GM12878 (cell line): ENCODE results near the gene ATP7B. TPM values are rescaled to one million over a fixed set of nuclear protein-coding genes. Genes with fewer than 3 reads are reported as not detected.

ENCODE experiments used
- ATAC-seq: fragments of 200-7000 bp; cut with Tn5 transposase; 3 replicates; pipeline ENCODE4 v1.9.1; 2020; ENCODE audit warnings: mild to moderate bottlenecking, moderate library complexity
- BruUV-seq: library from RNA; stranded (reverse); fragments of 400-500 nt; replicated peaks from 2 replicates; lab custom pipeline; 2021; lab: Mats Ljungman, UMichigan
- CTCF ChIA-PET: fragments of 300-600 bp; sonication (Branson Sonifier 250); formaldehyde crosslinking; extraction: SDS; loops from one replicate; lab custom pipeline; 2021; ENCODE audit warnings: inconsistent platforms; lab: Yijun Ruan, JAX
- POLR2A ChIA-PET: fragments of 350-600 bp; formaldehyde crosslinking; extraction: SDS; loops from one replicate; lab custom pipeline; 2021; ENCODE audit warnings: inconsistent platforms; lab: Charles Lee
- RAD21 ChIA-PET: fragments of 300-600 bp; sonication (Branson Sonifier 250); formaldehyde crosslinking; loops from one replicate; lab custom pipeline; 2023; ENCODE audit warnings: antibody characterized with exemption; ENCODE audit not compliant: unreplicated experiment; lab: Charles Lee
- SMC1A ChIA-PET: fragments of 300-600 bp; sonication (Branson Sonifier 250); formaldehyde crosslinking; loops from one replicate; lab custom pipeline; 2023; ENCODE audit not compliant: unreplicated experiment, uncharacterized antibody; lab: Charles Lee
- DNase-seq: peaks from one replicate; pipeline ENCODE4 v3.0.0-alpha.2; 2011; ENCODE audit warnings: low read depth, low spot score
- FAIRE-seq: peaks from 3 replicates; lab custom pipeline; 2011; peaks lifted over from hg19 to GRCh38; lab: Jason Lieb, UNC
- H2AFZ ChIP-seq: 2 replicates; pipeline ENCODE4 v1.6.0; 2011; ENCODE audit warnings: low read depth, low read length, control low read depth; ENCODE audit not compliant: control insufficient read depth
- H3K27ac ChIP-seq: 2 replicates; pipeline ENCODE4 v1.5.1; 2011; ENCODE audit warnings: control low read depth; ENCODE audit not compliant: control insufficient read depth, insufficient read depth
- H3K27me3 ChIP-seq, 2 experiments: replicated peaks in 1 of 2; 2 replicates each; pipeline versions ENCODE4 v1.6.0 to v1.6.1; 2011; ENCODE audit warnings: low read length in 1 of 2; ENCODE audit not compliant: control insufficient read depth in 2 of 2, insufficient read depth in 2 of 2
- H3K36me3 ChIP-seq, 2 experiments: 2 replicates each; pipeline ENCODE4 v1.5.1; 2011; ENCODE audit warnings: low read length in 1 of 2; ENCODE audit not compliant: control insufficient read depth in 2 of 2, insufficient read depth in 2 of 2
- H3K4me1 ChIP-seq: 2 replicates; pipeline ENCODE4 v1.6.1; 2011; ENCODE audit warnings: mild to moderate bottlenecking, low read length, moderate library complexity, mixed read lengths; ENCODE audit not compliant: control insufficient read depth, insufficient read depth
- H3K4me2 ChIP-seq: 2 replicates; pipeline ENCODE4 v1.6.0; 2011; ENCODE audit warnings: control low read depth; ENCODE audit not compliant: control insufficient read depth, insufficient read depth
- H3K4me3 ChIP-seq: fragments of 200-600 bp; sonication (generic); 2 replicates; pipeline ENCODE4 v1.5.1; 2016
- H3K79me2 ChIP-seq: 2 replicates; pipeline ENCODE4 v1.6.0; 2011; ENCODE audit warnings: low read length; ENCODE audit not compliant: control insufficient read depth, insufficient read depth
- H3K9ac ChIP-seq: 2 replicates; pipeline ENCODE4 v1.8.0; 2011; ENCODE audit warnings: low read length, control low read depth, mixed read lengths; ENCODE audit not compliant: control insufficient read depth, insufficient read depth
- H3K9me3 ChIP-seq: replicated peaks from 3 replicates; pipeline ENCODE4 v1.5.1; 2011; ENCODE audit warnings: mild to moderate bottlenecking, low read length; ENCODE audit not compliant: control insufficient read depth, insufficient read depth
- H4K20me1 ChIP-seq: 2 replicates; pipeline ENCODE4 v1.6.0; 2011; ENCODE audit not compliant: control insufficient read depth, insufficient read depth
- BACH1 ChIP-seq: fragments of 450-650 bp; IDR thresholded peaks from 2 replicates; pipeline ENCODE4 v1.6.1; 2017; ENCODE audit warnings: mild to moderate bottlenecking, borderline replicate concordance
- CBX5 ChIP-seq: sonication (generic); IDR thresholded peaks from 2 replicates; pipeline ENCODE4 v1.6.1; 2016; ENCODE audit warnings: low read depth, moderate library complexity, mild to moderate bottlenecking, inconsistent platforms
- EED ChIP-seq: sonication (generic); IDR thresholded peaks from 2 replicates; pipeline ENCODE4 v1.6.1; 2016; ENCODE audit warnings: antibody characterized with exemption, low read depth
- EZH2 ChIP-seq: IDR thresholded peaks from 2 replicates; pipeline ENCODE4 v1.6.1; 2012; ENCODE audit warnings: low read depth, mild to moderate bottlenecking, control low read depth, inconsistent platforms, low read length, borderline replicate concordance; ENCODE audit not compliant: control insufficient read depth
- RUNX3 ChIP-seq: IDR thresholded peaks from 2 replicates; pipeline ENCODE4 v1.6.1; 2012; ENCODE audit warnings: low read length, inconsistent platforms
- SREBF1 ChIP-seq: IDR thresholded peaks from 2 replicates; pipeline ENCODE4 v1.6.1; 2012; ENCODE audit warnings: mild to moderate bottlenecking, low read length
- SUZ12 ChIP-seq: fragments of 200-600 bp; sonication (generic); IDR thresholded peaks from one replicate; pipeline ENCODE4 v1.6.1; 2018; ENCODE audit warnings: antibody characterized with exemption, mild to moderate bottlenecking; ENCODE audit not compliant: unreplicated experiment
- TARDBP ChIP-seq: IDR thresholded peaks from 2 replicates; pipeline ENCODE4 v1.6.1; 2016; ENCODE audit warnings: borderline replicate concordance
- ZNF24 ChIP-seq: fragments of 450-650 bp; IDR thresholded peaks from 2 replicates; pipeline ENCODE4 v1.6.1; 2017; ENCODE audit warnings: antibody characterized with exemption, mild to moderate bottlenecking
- ZNF274 ChIP-seq: IDR thresholded peaks from one replicate; pipeline ENCODE4 v1.8.0; 2011; ENCODE audit not compliant: insufficient read length, insufficient read depth
- ZNF384 ChIP-seq: IDR thresholded peaks from 2 replicates; pipeline ENCODE4 v1.6.1; 2012; ENCODE audit warnings: low read depth, mild to moderate bottlenecking, low read length, improper control_type of control experiment, borderline replicate concordance
- WGBS: methylation state at CpG from one replicate; pipeline ENCODE4 v1.1.6; 2016; ENCODE audit warnings: low lambda C conversion rate; ENCODE audit not compliant: insufficient replicate concordance, insufficient coverage; ENCODE audit errors: missing lambda C conversion rate; 5-methylcytosine and 5-hydroxymethylcytosine counted together
- in situ Hi-C: fragments of 300-500 bp; cut with MboI; formaldehyde crosslinking; loops from 9 replicates; pipeline ENCODE4 v1.14.3; 2018; ENCODE audit warnings: mixed read lengths
- intact Hi-C: fragments of 100-400 bp; cut with micrococcal nuclease; formaldehyde crosslinking; loops from one replicate; pipeline ENCODE4 v1.14.2; 2022; ENCODE audit not compliant: unreplicated experiment
- polyA plus RNA-seq, 11 experiments: library from polyadenylated mRNA; depleted of rRNA in 4 of 11; unstranded in 6 of 11; stranded (reverse) in 5 of 11; fragments of >200 nt; fragmentation: Nextera tagmentation in 4 of 11; fragmentation: Illumina TruSeq in 1 of 11; extraction: Ambion mirVana in 4 of 11; extraction: Trizol in 1 of 11; gene quantifications; 1 replicate in 1 of 11; 2 replicates in 10 of 11; pipeline versions ENCODE4 v1.2.1 to v1.2.3, GENCODE V29; 2011 to 2016; ENCODE audit warnings: inconsistent platforms in 2 of 11, missing spikeins in 2 of 11, low read depth in 1 of 11
- total RNA-seq, 4 experiments: library from RNA; depleted of rRNA in 3 of 4; stranded (reverse); fragments of >200 nt in 3 of 4; fragmentation: Illumina TruSeq in 1 of 4; extraction: Trizol in 1 of 4; gene quantifications; 2 replicates each; pipeline versions ENCODE4 v1.2.1 to v1.2.3, GENCODE V29; 2013 to 2021
- TF ChIP-seq, protein P1 (sequence below): fragments of 450-650 bp; IDR thresholded peaks from 2 replicates; pipeline ENCODE4 v1.6.1; 2017; ENCODE audit warnings: mild to moderate bottlenecking, low read depth, inconsistent platforms; ENCODE audit not compliant: poor library complexity, severe bottlenecking
- TF ChIP-seq, protein P2 (sequence below): fragments of 450-650 bp; IDR thresholded peaks from 2 replicates; pipeline ENCODE4 v1.6.1; 2016; ENCODE audit warnings: mild to moderate bottlenecking
- TF ChIP-seq, protein P3 (sequence below): fragments of 150-350 bp; IDR thresholded peaks from 2 replicates; pipeline ENCODE4 v1.6.1; 2016; ENCODE audit warnings: low read depth, low read length
- TF ChIP-seq, protein P4 (sequence below): IDR thresholded peaks from 2 replicates; pipeline ENCODE4 v1.6.1; 2011; ENCODE audit warnings: mild to moderate bottlenecking, low read depth, low read length, moderate library complexity; ENCODE audit not compliant: insufficient replicate concordance

Gene ATP7B
- total and polyA plus RNA-seq, 10 of the 15 experiments (the other 5 are each of a cell fraction or from before 2014, with no cell fraction given), result under 0.01 to 1.1 (median 0.06) TPM; not detected in 2

DNA sequence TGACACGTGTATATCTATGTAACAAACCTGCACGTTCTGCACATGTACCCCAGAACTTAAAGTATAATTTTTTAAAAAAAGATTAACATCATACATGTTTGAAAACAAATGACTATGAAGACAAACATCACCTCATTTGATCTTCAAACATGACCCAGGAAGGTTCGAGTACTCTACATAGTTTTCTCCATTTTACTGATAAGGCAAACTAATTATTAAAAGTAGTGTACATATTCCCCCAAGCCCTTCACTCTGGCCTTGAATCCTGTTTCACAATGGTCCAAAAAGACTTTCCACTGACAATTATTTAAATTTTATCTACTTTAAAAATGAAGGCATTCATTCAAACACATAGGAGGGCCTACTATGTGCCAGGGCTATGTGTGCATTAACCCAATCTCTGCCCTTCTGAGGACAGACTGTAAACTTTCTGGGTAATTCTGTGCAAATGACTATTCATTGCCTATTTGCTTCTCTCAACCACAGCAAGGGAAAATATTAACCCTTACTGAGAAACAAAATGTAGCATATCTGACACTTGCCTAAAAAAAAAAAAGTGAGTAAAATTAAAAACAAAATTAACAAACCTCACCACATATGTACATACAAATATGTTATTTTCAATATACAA is 22.1 kb downstream of the ATP7B start:
- no peak overlapping the region for H2AFZ ChIP-seq
- no peak for TF ChIP-seq EED
- TF ChIP-seq, protein P1, sequence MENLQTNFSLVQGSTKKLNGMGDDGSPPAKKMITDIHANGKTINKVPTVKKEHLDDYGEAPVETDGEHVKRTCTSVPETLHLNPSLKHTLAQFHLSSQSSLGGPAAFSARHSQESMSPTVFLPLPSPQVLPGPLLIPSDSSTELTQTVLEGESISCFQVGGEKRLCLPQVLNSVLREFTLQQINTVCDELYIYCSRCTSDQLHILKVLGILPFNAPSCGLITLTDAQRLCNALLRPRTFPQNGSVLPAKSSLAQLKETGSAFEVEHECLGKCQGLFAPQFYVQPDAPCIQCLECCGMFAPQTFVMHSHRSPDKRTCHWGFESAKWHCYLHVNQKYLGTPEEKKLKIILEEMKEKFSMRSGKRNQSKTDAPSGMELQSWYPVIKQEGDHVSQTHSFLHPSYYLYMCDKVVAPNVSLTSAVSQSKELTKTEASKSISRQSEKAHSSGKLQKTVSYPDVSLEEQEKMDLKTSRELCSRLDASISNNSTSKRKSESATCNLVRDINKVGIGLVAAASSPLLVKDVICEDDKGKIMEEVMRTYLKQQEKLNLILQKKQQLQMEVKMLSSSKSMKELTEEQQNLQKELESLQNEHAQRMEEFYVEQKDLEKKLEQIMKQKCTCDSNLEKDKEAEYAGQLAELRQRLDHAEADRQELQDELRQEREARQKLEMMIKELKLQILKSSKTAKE, result no peak
- TF ChIP-seq ZNF384, result no peak
- no peak for TF ChIP-seq SREBF1
- no peak for TF ChIP-seq CBX5
- TF ChIP-seq SUZ12, result no peak
- no peak for TF ChIP-seq EZH2
- TF ChIP-seq ZNF274, result no peak
- TF ChIP-seq TARDBP, result no peak
- TF ChIP-seq, protein P2, sequence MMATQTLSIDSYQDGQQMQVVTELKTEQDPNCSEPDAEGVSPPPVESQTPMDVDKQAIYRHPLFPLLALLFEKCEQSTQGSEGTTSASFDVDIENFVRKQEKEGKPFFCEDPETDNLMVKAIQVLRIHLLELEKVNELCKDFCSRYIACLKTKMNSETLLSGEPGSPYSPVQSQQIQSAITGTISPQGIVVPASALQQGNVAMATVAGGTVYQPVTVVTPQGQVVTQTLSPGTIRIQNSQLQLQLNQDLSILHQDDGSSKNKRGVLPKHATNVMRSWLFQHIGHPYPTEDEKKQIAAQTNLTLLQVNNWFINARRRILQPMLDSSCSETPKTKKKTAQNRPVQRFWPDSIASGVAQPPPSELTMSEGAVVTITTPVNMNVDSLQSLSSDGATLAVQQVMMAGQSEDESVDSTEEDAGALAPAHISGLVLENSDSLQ, result no peak
- TF ChIP-seq BACH1, result no peak
- TF ChIP-seq, protein P3, sequence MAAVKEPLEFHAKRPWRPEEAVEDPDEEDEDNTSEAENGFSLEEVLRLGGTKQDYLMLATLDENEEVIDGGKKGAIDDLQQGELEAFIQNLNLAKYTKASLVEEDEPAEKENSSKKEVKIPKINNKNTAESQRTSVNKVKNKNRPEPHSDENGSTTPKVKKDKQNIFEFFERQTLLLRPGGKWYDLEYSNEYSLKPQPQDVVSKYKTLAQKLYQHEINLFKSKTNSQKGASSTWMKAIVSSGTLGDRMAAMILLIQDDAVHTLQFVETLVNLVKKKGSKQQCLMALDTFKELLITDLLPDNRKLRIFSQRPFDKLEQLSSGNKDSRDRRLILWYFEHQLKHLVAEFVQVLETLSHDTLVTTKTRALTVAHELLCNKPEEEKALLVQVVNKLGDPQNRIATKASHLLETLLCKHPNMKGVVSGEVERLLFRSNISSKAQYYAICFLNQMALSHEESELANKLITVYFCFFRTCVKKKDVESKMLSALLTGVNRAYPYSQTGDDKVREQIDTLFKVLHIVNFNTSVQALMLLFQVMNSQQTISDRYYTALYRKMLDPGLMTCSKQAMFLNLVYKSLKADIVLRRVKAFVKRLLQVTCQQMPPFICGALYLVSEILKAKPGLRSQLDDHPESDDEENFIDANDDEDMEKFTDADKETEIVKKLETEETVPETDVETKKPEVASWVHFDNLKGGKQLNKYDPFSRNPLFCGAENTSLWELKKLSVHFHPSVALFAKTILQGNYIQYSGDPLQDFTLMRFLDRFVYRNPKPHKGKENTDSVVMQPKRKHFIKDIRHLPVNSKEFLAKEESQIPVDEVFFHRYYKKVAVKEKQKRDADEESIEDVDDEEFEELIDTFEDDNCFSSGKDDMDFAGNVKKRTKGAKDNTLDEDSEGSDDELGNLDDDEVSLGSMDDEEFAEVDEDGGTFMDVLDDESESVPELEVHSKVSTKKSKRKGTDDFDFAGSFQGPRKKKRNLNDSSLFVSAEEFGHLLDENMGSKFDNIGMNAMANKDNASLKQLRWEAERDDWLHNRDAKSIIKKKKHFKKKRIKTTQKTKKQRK, result no peak
- TF ChIP-seq RUNX3, result no peak
- TF ChIP-seq, protein P4, sequence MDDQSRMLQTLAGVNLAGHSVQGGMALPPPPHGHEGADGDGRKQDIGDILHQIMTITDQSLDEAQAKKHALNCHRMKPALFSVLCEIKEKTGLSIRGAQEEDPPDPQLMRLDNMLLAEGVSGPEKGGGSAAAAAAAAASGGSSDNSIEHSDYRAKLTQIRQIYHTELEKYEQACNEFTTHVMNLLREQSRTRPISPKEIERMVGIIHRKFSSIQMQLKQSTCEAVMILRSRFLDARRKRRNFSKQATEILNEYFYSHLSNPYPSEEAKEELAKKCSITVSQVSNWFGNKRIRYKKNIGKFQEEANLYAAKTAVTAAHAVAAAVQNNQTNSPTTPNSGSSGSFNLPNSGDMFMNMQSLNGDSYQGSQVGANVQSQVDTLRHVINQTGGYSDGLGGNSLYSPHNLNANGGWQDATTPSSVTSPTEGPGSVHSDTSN, result no peak
- TF ChIP-seq ZNF24, result no peak

More for the DNA sequence above, 22.1 kb downstream of the ATP7B start:
- Histone ChIP-seq H3K4me1 (no peaks in the 10 kb centered on the region), H3K4me2 (no peak overlapping the region), H3K79me2 (no peaks in the 10 kb centered on the region), H3K36me3 (no peaks in the 10 kb centered on the region), H3K27me3 (no peaks in the 10 kb centered on the region; a peak in 1 of 4 replicates), H3K4me3 (no peak overlapping the region), H4K20me1 (no peaks in the 10 kb centered on the region), H3K9me3 (no peaks in the 10 kb centered on the region), H3K27ac (no peak overlapping the region), H3K9ac (no peak overlapping the region)
- no peak for FAIRE-seq
- in situ Hi-C loops (no loop called here), intact Hi-C loops (no loop called here)
- no peak for ATAC-seq
- SMC1A ChIA-PET, result no interaction called here
- WGBS, result 15% methylated on average over 3 of the region's 3 CpGs
- RAD21 ChIA-PET, result no interaction called here
- CTCF ChIA-PET, result no interaction called here
- POLR2A ChIA-PET, result no interaction called here
- no TSS peak for BruUV-seq
- no peak for DNase-seq
